Measurements from ENCODE around the gene MYLK4. TPM values are rescaled to one million over a fixed set of nuclear protein-coding genes. Genes with fewer than 3 reads are reported as not detected.
A peak's percentile ranks its signal among the peaks of the same experiment; 100 is the strongest.

The MYLK4 gene
- total and polyA plus RNA-seq, 2 of the 13 experiments (the other 11 are each of a cell fraction or from before 2014, with no cell fraction given) = 0.26 to 0.29 TPM

GRCh38 chr6:2740581-2740980 is 10.1 kb downstream of the MYLK4 start:
- CTCF ChIA-PET (ENCODE audit: low intra/inter-chr PET ratio, low total read pairs) = no interaction called here
- in situ Hi-C loops (cut with HindIII; ENCODE audit: extremely low pct_ligation_motif_present, low pct_unique_long_range_greater_than_20kb) = no loop called here

GRCh38 chr6:2739335-2739734 is 11.4 kb downstream of the MYLK4 start:
- H3K9ac ChIP-seq (ENCODE audit: insufficient read depth, low read depth, low read length) = no peak overlapping the region
- intact Hi-C loops (cut with micrococcal nuclease; ENCODE audit: unreplicated experiment) = loop anchor here (2.0 kb wide), 1 partner anchor 51 kb away; no protein-coding TSS in a partner anchor
- DNase-seq (ENCODE audit: low spot score) (peak; percentile 20), ATAC-seq (peak; percentile 32; the same call in 2 of the 3 replicates), FAIRE-seq (no peak)
- ChIA-PET POLR2A (no interaction called here), CTCF (ENCODE audit: low intra/inter-chr PET ratio, low total read pairs) (interaction anchor here (2.3 to 3.0 kb wide), 2 partner anchors 11 to 193 kb away, joined by 10 to 26 read pairs; partner anchors contain the start of gene MYLK4)
- peak overlapping the region; percentile 15; the same call in 1 of the 2 replicates for H3K4me2 ChIP-seq (ENCODE audit: low read depth, low read length)
- no TSS peak for BruUV-seq (replicated peaks)
- TF ChIP-seq TBX2 (CRISPR knock-in tag; IDR thresholded peaks at IDR 0.05; ENCODE audit: borderline replicate concordance) = no peak
- TF ChIP-seq RFX1 (IDR thresholded peaks at IDR 0.05) = peak; percentile 70
- H2AFZ ChIP-seq (ENCODE audit: low read length) = no peak overlapping the region
- H3K4me3 ChIP-seq (replicated peaks in 1 of 3; ENCODE audit: insufficient read depth in 1 of 3, low read depth in 2 of 3, low read length in 3 of 3) = no peak overlapping the region
- 37% methylated on average over 4 of the region's 4 CpGs for WGBS (ENCODE audit: low lambda C conversion rate)
- H3K9me3 ChIP-seq (ENCODE audit: low read length) = no peaks in the 10 kb centered on the region
- H3K4me1 ChIP-seq (ENCODE audit: insufficient read depth, low read length) = peaks cover 35% of the 10 kb centered on the region
- in situ Hi-C loops (cut with HindIII; ENCODE audit: extremely low pct_ligation_motif_present, low pct_unique_long_range_greater_than_20kb) = no loop called here
- H3K27ac ChIP-seq (ENCODE audit: extremely low read length, insufficient read depth, low read length) = no peak overlapping the region
- no peaks in the 10 kb centered on the region for H3K27me3 ChIP-seq (ENCODE audit: control insufficient read depth in 1 of 2, insufficient read depth in 2 of 2, low read length in 2 of 2)
- no peaks in the 10 kb centered on the region for H4K20me1 ChIP-seq (ENCODE audit: insufficient read depth, low read length)
- H3K79me2 ChIP-seq (ENCODE audit: insufficient read depth, low read length) = no peaks in the 10 kb centered on the region
- no peaks in the 10 kb centered on the region for H3K36me3 ChIP-seq (replicated peaks in 1 of 2; ENCODE audit: control insufficient read depth in 1 of 2, insufficient read depth in 2 of 2, low read length in 2 of 2)

More at GRCh38 chr6:2740581-2740980, 10.1 kb downstream of the MYLK4 start:
- WGBS (ENCODE audit: low lambda C conversion rate) = 38% methylated on average over 5 of the region's 5 CpGs
- H3K79me2 ChIP-seq (ENCODE audit: insufficient read depth, low read length) = no peaks in the 10 kb centered on the region
- intact Hi-C loops (cut with micrococcal nuclease; ENCODE audit: unreplicated experiment) = loop anchor here (5.0 kb wide), 1 partner anchor 1143 kb away; no protein-coding TSS in a partner anchor
- H3K27me3 ChIP-seq (ENCODE audit: control insufficient read depth in 1 of 2, insufficient read depth in 2 of 2, low read length in 2 of 2) = no peaks in the 10 kb centered on the region
- POLR2A ChIA-PET = no interaction called here
- H3K9ac ChIP-seq (ENCODE audit: insufficient read depth, low read depth, low read length) = no peak overlapping the region
- DNase-seq (ENCODE audit: low spot score) (no peak), ATAC-seq (no peak), FAIRE-seq (no peak)
- H3K4me3 ChIP-seq (replicated peaks in 1 of 3; ENCODE audit: insufficient read depth in 1 of 3, low read depth in 2 of 3, low read length in 3 of 3) = no peak overlapping the region
- TF ChIP-seq ESRRA (CRISPR knock-in tag; IDR thresholded peaks at IDR 0.05; ENCODE audit: low read depth) (no peak), ZNF564 (CRISPR knock-in tag; IDR thresholded peaks at IDR 0.05) (no peak), SETDB1 (CRISPR knock-in tag; IDR thresholded peaks at IDR 0.05; ENCODE audit: borderline replicate concordance) (no peak), ZNF143 (CRISPR knock-in tag; IDR thresholded peaks at IDR 0.05) (no peak), MTA3 (CRISPR knock-in tag; IDR thresholded peaks at IDR 0.05) (no peak), MED13 (CRISPR knock-in tag; IDR thresholded peaks at IDR 0.05) (no peak), HDAC1 (CRISPR knock-in tag; IDR thresholded peaks at IDR 0.05) (no peak), ZNF703 (CRISPR knock-in tag; IDR thresholded peaks at IDR 0.05; ENCODE audit: borderline replicate concordance) (no peak)
- no peak overlapping the region for H3K4me2 ChIP-seq (ENCODE audit: low read depth, low read length)
- no peaks in the 10 kb centered on the region for H3K36me3 ChIP-seq (replicated peaks in 1 of 2; ENCODE audit: control insufficient read depth in 1 of 2, insufficient read depth in 2 of 2, low read length in 2 of 2)
- H4K20me1 ChIP-seq (ENCODE audit: insufficient read depth, low read length) = no peaks in the 10 kb centered on the region
- H3K4me1 ChIP-seq (ENCODE audit: insufficient read depth, low read length) = peaks cover 41% of the 10 kb centered on the region
- H3K27ac ChIP-seq (ENCODE audit: extremely low read length, insufficient read depth, low read length) = no peak overlapping the region
- no peak overlapping the region for H2AFZ ChIP-seq (ENCODE audit: low read length)
- no peaks in the 10 kb centered on the region for H3K9me3 ChIP-seq (ENCODE audit: low read length)
- BruUV-seq (replicated peaks) = no TSS peak

Measured in HepG2 (cell line).